Osteoblast (primary cell): ENCODE results near the gene TBXAS1. TPM values are rescaled to one million over a fixed set of nuclear protein-coding genes. Genes with fewer than 3 reads are reported as not detected.

ENCODE experiments used
- DNase-seq: peaks from one replicate; pipeline ENCODE4 v3.0.0; 2011; ENCODE audit warnings: low spot score, mixed read lengths; ENCODE audit not compliant: insufficient read length; ENCODE audit errors: missing footprints
- H2AFZ ChIP-seq: 2 replicates; pipeline ENCODE4 v1.6.0; 2011; ENCODE audit warnings: mild to moderate bottlenecking, low read length
- H3K27ac ChIP-seq: 2 replicates; pipeline ENCODE4 v1.5.1; 2011; ENCODE audit warnings: mild to moderate bottlenecking, low read depth, low read length, moderate library complexity
- H3K27me3 ChIP-seq: 2 replicates; pipeline ENCODE4 v1.6.0; 2012; ENCODE audit warnings: mild to moderate bottlenecking, control low read depth, inconsistent platforms, low read length, moderate library complexity; ENCODE audit not compliant: insufficient read depth
- H3K36me3 ChIP-seq: 2 replicates; pipeline ENCODE4 v1.5.1; 2011; ENCODE audit warnings: mild to moderate bottlenecking, low read length, control low read depth, moderate library complexity; ENCODE audit not compliant: insufficient read depth
- H3K4me1 ChIP-seq: 2 replicates; pipeline ENCODE4 v1.5.1; 2011; ENCODE audit warnings: mild to moderate bottlenecking, low read length, control low read depth, moderate library complexity; ENCODE audit not compliant: insufficient read depth
- H3K4me2 ChIP-seq: 2 replicates; pipeline ENCODE4 v1.6.0; 2011; ENCODE audit warnings: mild to moderate bottlenecking, low read length; ENCODE audit not compliant: insufficient read depth
- H3K4me3 ChIP-seq: fragments of 200-600 bp; sonication (generic); 3 replicates; pipeline ENCODE4 v1.5.1; 2012; ENCODE audit warnings: mild to moderate bottlenecking, low read length, inconsistent platforms; ENCODE audit not compliant: insufficient read depth
- H3K79me2 ChIP-seq: 2 replicates; pipeline ENCODE4 v1.6.0; 2012; ENCODE audit warnings: mild to moderate bottlenecking, low read length, control low read depth, inconsistent platforms; ENCODE audit not compliant: insufficient read depth
- H3K9me3 ChIP-seq: 2 replicates; pipeline ENCODE4 v1.5.1; 2011; ENCODE audit warnings: low read depth, low read length, control low read depth
- H4K20me1 ChIP-seq: 2 replicates; pipeline ENCODE4 v1.6.0; 2012; ENCODE audit warnings: mild to moderate bottlenecking, low read length, control low read depth; ENCODE audit not compliant: insufficient read depth
- CTCF ChIP-seq: IDR thresholded peaks from 2 replicates; pipeline ENCODE4 v1.5.1; 2011; ENCODE audit warnings: mild to moderate bottlenecking, low read depth, low read length, moderate library complexity; ENCODE audit errors: extremely low read depth
- total RNA-seq: library from RNA; depleted of rRNA; stranded (reverse); fragments of >200 nt; gene quantifications from 2 replicates; pipeline ENCODE4 v1.2.3, GENCODE V29; 2012

The TBXAS1 gene
- total RNA-seq, 1 donor: 0.72 TPM

- Histone ChIP-seq H3K4me1 (no peaks in the 10 kb centered on the region), H3K4me3 (no peak overlapping the region), H3K27me3 (no peaks in the 10 kb centered on the region), H3K79me2 (no peaks in the 10 kb centered on the region), H3K9me3 (no peaks in the 10 kb centered on the region), H3K36me3 (no peaks in the 10 kb centered on the region), H4K20me1 (no peaks in the 10 kb centered on the region), H3K27ac (no peak overlapping the region), H2AFZ (no peak overlapping the region), H3K4me2 (no peak overlapping the region)
- DNase-seq: peak; percentile 10
- no peak for TF ChIP-seq CTCF
Observed at GRCh38 chr7:139844779-139845442, 15.8 kb downstream of the TBXAS1 start.

GRCh38 chr7:139845443-139845805, 16.4 kb downstream of the TBXAS1 start:
- Histone ChIP-seq H3K9me3 (no peaks in the 10 kb centered on the region), H3K4me1 (no peaks in the 10 kb centered on the region), H3K36me3 (no peaks in the 10 kb centered on the region), H3K4me3 (no peak overlapping the region), H2AFZ (no peak overlapping the region), H4K20me1 (no peaks in the 10 kb centered on the region), H3K79me2 (no peaks in the 10 kb centered on the region), H3K27ac (no peak overlapping the region), H3K27me3 (no peaks in the 10 kb centered on the region), H3K4me2 (no peak overlapping the region)
- DNase-seq: no peak
- no peak for TF ChIP-seq CTCF

- Histone ChIP-seq H3K4me2 (no peak overlapping the region), H2AFZ (no peak overlapping the region)
- TF ChIP-seq CTCF: no peak
Observed at GRCh38 chr7:139846297-139846696, 17.2 kb downstream of the TBXAS1 start.

GRCh38 chr7:139848274-139848673, 19.2 kb downstream of the TBXAS1 start:
- Histone ChIP-seq H3K9me3 (no peaks in the 10 kb centered on the region), H3K4me1 (no peaks in the 10 kb centered on the region), H3K4me3 (no peak overlapping the region), H3K36me3 (no peaks in the 10 kb centered on the region), H3K27me3 (no peaks in the 10 kb centered on the region), H3K4me2 (no peak overlapping the region), H4K20me1 (no peaks in the 10 kb centered on the region), H3K79me2 (no peaks in the 10 kb centered on the region), H2AFZ (no peak overlapping the region), H3K27ac (no peak overlapping the region)
- TF ChIP-seq CTCF: no peak
- no peak for DNase-seq

More at GRCh38 chr7:139846297-139846696, 17.2 kb downstream of the TBXAS1 start:
- H4K20me1 ChIP-seq: no peaks in the 10 kb centered on the region
- H3K4me1 ChIP-seq: no peaks in the 10 kb centered on the region
- no peaks in the 10 kb centered on the region for H3K27me3 ChIP-seq
- no peaks in the 10 kb centered on the region for H3K9me3 ChIP-seq
- H3K4me3 ChIP-seq: no peak overlapping the region
- no peak for DNase-seq
- H3K79me2 ChIP-seq: no peaks in the 10 kb centered on the region
- no peaks in the 10 kb centered on the region for H3K36me3 ChIP-seq
- H3K27ac ChIP-seq: no peak overlapping the region
